Right lobe of liver (tissue), 4 donors: ENCODE measurements around the gene ZFR.

Experiments
- CTCF ChIP-seq, 4 donors: fragments of 200-600 bp in 3 of 4; fragments of 450-650 bp in 1 of 4; IDR thresholded peaks; one replicate each; pipeline versions ENCODE4 v1.5.1 to v1.8.0; 2016 to 2022; ENCODE audit warnings: antibody characterized with exemption in 4 of 4, mild to moderate bottlenecking in 2 of 4
- POLR2A ChIP-seq: fragments of 450-650 bp; IDR thresholded peaks from one replicate; pipeline ENCODE4 v1.6.1; 2017; ENCODE audit warnings: antibody characterized with exemption, mild to moderate bottlenecking
- donor health status: DM: no; HTN: no; CAD: no.
- donor health status: DM: no; HTN: no; CAD: no.
- donor health status: DM: no; HTN: yes; CAD: no.

GRCh38 chr5:32421075-32421474 lies 23.5 kb downstream of the ZFR start:
- TF ChIP-seq CTCF (IDR thresholded peaks at IDR 0.05) (no peak), POLR2A (no peak)
